HG02610 (cell line): ENCODE data around the gene SLC8A1.

Source experiments
- ATAC-seq: cut with Tn5 transposase; IDR thresholded peaks from one replicate; pipeline ENCODE4 v1.9.1; 2021; ENCODE audit warnings: mild to moderate bottlenecking, moderate library complexity; ENCODE audit not compliant: unreplicated experiment

SLC8A1 gene

GRCh38 chr2:40428439-40428838, 23.5 kb downstream of the SLC8A1 start:
- ATAC-seq: no peak

- no peak for ATAC-seq
Observed at GRCh38 chr2:40421631-40422297, 30.1 kb downstream of the SLC8A1 start.

- no peak for ATAC-seq
Observed at GRCh38 chr2:40420478-40420877, 31.4 kb downstream of the SLC8A1 start.

- ATAC-seq: no peak
Observed at GRCh38 chr2:40419364-40419762, 32.5 kb downstream of the SLC8A1 start.

- ATAC-seq: no peak
Observed at GRCh38 chr2:40418614-40419363, 33.1 kb downstream of the SLC8A1 start.

- ATAC-seq: no peak
Observed at GRCh38 chr2:40416486-40416885, 35.4 kb downstream of the SLC8A1 start.

- no peak for ATAC-seq
Observed at GRCh38 chr2:40415391-40415790, 36.5 kb downstream of the SLC8A1 start.

GRCh38 chr2:40412456-40412855, 39.4 kb downstream of the SLC8A1 start:
- ATAC-seq: no peak

GRCh38 chr2:40410695-40411094, 41.2 kb downstream of the SLC8A1 start:
- ATAC-seq: no peak

GRCh38 chr2:40409734-40410133, 42.2 kb downstream of the SLC8A1 start:
- ATAC-seq: no peak

GRCh38 chr2:40406485-40407289, 45.2 kb downstream of the SLC8A1 start:
- ATAC-seq: no peak

- ATAC-seq: no peak
Observed at GRCh38 chr2:40405465-40405864, 46.4 kb downstream of the SLC8A1 start.

GRCh38 chr2:40404517-40404916, 47.4 kb downstream of the SLC8A1 start:
- no peak for ATAC-seq

- ATAC-seq: no peak
Observed at GRCh38 chr2:40403233-40403836, 48.6 kb downstream of the SLC8A1 start.

- ATAC-seq: no peak
Observed at GRCh38 chr2:40401896-40402295, 50.0 kb downstream of the SLC8A1 start.

- ATAC-seq: no peak
Observed at GRCh38 chr2:40400336-40400953, 51.4 kb downstream of the SLC8A1 start.

GRCh38 chr2:40397765-40398164, 54.1 kb downstream of the SLC8A1 start:
- no peak for ATAC-seq

- ATAC-seq: no peak
Observed at GRCh38 chr2:40396124-40396523, 55.8 kb downstream of the SLC8A1 start.

GRCh38 chr2:40395169-40396073, 56.5 kb downstream of the SLC8A1 start:
- no peak for ATAC-seq

GRCh38 chr2:40394597-40394996, 57.3 kb downstream of the SLC8A1 start:
- no peak for ATAC-seq
